Left hindlimb (tissue), 1 donor: Measurements from ENCODE around the gene CCNT2.
"Not testable (repeated sequence)": the region's sequence is repeated elsewhere in the genome, so short reads cannot be mapped to it uniquely, and the experiment has no call there.

Experiments used
- DNase-seq: peaks from one replicate; pipeline ENCODE4 v3.0.0-alpha.2; 2018

Gene CCNT2

GRCh38 chr2:134919341-134920210 is 954 bp downstream of the CCNT2 start:
- no peak for DNase-seq

- DNase-seq, result no peak
Measured at GRCh38 chr2:134924912-134925311, 6.3 kb downstream of the CCNT2 start.

- no peak for DNase-seq
Measured at GRCh38 chr2:134926231-134926931, 7.8 kb downstream of the CCNT2 start.

DNA sequence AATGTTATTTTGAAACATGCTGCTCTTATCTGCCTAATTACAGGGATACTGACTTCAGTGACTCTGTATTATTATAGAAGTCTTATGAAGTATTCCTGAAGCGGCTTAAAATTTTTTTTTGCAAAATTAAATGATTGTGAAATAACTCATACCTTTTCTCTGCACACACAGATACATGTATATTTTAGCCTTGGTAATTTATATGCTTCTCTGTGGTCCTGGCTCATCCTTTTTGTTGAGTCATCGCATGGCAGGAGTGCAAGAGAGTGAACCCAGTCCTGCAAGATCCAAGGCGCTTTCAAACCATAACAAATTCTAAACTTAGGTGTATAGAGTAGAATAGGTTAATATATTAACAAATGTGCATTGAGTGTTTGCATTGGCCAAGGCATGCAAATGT is 8.6 kb downstream of the CCNT2 start:
- no peak for DNase-seq

- DNase-seq, result no peak
Measured at GRCh38 chr2:134932864-134933526, 14.4 kb downstream of the CCNT2 start.

DNA sequence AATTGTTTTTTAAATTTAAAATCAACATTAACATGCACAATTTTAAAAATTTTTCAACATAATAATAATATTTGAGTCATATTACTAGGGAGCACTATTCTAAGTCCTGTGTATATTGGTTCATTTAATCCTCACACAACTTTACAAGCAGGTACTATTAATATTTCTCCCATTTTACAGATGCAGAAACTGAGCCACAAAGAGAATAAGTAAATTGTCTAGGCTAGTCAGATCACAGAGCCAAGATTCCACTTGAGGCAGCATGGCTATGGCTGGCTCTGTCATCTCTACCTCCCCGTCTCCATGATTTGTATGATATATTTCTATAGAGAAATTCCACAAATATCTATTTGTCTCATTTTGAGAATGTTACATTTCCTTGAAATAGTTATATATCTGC is 15.1 kb downstream of the CCNT2 start:
- no peak for DNase-seq

- DNase-seq, result no peak
Measured at GRCh38 chr2:134934150-134934549, 15.5 kb downstream of the CCNT2 start.

- DNase-seq, result no peak
Measured at GRCh38 chr2:134934641-134935040, 16.0 kb downstream of the CCNT2 start.

- DNase-seq, result no peak
Measured at GRCh38 chr2:134936691-134937090, 18.1 kb downstream of the CCNT2 start.

GRCh38 chr2:134943540-134943939 is 24.9 kb downstream of the CCNT2 start:
- no peak for DNase-seq

DNA sequence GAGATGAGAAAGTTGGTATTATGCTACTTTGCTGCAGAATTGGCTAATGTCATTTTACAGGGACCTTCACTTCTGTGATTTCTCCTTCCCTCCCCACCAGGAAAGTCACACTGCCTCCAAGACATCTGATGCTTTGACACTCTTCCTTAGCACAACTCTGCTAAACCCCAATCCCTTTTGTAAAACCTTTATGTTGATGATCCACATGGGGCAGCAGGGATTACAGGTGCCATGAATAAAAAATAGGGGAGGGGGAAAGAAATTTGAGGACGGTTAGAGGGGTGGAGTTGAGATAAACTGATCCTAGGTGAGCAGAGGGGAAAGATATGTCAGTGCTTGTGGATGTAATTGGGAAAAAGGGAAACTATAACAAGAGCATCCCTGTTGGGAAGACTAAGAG is 26.4 kb downstream of the CCNT2 start:
- DNase-seq, result no peak

DNA sequence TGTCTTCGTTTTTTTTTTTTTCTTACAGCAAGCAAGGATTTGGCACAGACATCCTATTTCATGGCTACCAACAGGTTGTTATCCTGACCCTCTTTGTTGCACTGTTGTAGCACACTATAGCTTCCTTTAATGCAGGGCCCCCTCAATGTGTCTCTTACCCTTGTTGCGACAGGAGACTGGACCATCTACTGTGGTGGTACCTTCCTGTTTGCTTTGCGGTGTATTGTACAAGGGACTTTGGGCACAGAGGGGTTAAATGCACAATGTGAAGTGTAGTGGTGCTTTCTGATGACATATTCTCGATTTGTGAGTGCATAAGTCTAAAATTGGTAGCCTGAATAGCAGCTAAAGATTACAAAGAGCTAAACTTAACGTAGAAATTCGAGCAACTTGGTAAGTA is 27.5 kb downstream of the CCNT2 start:
- DNase-seq, result no peak

DNA sequence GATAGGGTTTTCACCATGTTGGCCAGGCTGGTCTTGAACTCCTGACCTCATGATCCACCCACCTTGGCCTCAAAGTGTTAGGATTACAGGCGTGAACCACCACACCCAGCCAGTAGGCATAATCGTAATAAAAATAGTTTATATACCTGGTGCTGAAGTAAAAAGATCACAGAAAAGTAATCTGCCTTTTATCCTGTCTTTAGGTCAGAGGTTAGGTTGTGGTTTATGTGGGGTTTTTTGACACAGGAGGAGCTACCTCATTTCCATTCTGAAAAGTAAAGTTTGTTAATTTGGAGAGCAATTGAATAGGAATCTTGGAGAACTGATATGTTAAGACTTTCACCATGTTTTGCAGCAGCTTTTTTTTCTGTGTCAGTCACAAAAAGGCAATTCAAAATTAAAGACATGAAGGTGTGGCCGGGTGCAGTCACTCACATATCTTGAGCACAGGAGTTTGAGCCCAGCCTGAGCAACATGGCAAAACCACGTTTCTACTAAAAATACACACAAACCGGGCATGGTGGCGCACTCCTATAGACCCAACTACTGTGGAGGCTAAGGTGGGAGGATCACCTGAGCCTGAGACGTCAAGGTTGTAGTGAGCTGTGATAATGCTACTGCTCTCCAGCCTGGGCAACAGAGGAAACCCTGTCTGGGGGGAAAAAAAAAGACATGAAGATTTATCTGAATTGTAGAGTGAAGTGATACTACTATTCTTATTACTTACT is 31.5 kb downstream of the CCNT2 start:
- DNase-seq, result no peak

DNA sequence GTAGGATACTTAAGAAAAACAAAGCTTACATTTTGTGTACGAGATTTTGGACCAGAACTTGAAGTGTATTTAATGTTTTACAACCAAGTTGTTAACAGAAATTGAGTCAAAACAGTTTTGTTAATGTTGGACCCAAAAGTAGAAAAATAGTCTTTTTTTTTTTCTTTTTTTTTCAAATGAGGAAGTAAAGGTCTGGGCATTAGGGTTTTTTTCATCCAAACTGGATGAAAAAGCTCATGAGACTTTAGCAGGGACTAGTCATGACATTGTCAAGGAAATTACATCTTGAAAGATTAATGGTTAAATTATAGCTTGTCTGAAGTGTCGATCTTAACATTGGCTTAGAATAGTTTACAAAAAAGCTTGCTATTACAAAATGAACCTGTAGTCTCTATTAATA is 32.3 kb downstream of the CCNT2 start:
- DNase-seq, result no peak

GRCh38 chr2:134952608-134953007 is 34.0 kb downstream of the CCNT2 start:
- no peak for DNase-seq

DNA sequence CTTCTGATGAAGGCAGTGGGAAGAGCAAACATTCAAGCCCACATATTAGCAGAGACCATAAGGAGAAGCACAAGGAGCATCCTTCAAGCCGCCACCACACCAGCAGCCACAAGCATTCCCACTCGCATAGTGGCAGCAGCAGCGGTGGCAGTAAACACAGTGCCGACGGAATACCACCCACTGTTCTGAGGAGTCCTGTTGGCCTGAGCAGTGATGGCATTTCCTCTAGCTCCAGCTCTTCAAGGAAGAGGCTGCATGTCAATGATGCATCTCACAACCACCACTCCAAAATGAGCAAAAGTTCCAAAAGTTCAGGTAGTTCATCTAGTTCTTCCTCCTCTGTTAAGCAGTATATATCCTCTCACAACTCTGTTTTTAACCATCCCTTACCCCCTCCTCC is 35.4 kb downstream of the CCNT2 start:
- no peak for DNase-seq

DNA sequence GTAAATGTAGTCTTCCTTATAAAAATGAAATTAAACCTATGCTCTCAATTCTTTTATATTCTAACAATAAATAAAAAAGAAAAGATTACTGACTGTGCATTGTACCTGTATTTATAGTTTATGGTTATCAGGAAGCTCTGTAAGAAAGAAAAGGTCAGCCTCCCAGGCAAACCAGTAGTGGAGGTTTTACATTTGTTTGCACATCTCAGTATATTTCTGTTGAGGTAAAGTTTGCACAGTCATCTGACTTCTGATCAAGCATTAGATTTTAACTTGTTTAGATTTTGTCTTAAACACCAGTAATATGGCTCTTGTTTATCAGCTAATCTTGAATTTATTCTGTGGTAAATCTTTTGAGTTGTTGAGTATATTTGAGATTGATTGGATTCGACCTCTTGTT is 37.1 kb downstream of the CCNT2 start:
- DNase-seq, result no peak

GRCh38 chr2:134957477-134957876 is 38.9 kb downstream of the CCNT2 start:
- DNase-seq, result no peak

DNA sequence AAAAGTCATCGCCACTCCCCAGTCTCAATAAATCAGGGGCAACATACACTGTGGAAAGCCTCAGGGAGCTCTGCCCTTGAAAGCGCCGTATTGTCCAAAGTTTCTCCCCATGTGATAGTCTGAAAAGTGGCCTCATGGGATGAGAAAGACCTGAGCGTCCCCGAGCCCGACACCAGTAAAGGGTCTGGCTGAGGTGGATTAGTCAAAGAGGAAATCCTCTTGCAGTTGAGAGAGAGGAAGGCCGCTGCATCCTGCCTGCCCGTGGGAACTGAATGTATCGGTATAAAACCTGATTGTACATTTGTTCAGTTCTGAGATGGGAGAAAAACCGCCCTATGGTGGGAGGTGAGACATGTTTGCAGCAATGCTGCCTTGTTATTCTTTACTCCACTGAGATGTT is 48.5 kb downstream of the CCNT2 start:
- DNase-seq, result not testable (repeated sequence)

GRCh38 chr2:134973241-134974138 is 54.9 kb downstream of the CCNT2 start:
- DNase-seq, result no peak

GRCh38 chr2:134975281-134976009 is 56.8 kb downstream of the CCNT2 start:
- DNase-seq, result no peak
